ENCODE measurements around the gene EXPH5.
"Not testable (repeated sequence)": the region's sequence is repeated elsewhere in the genome, so short reads cannot be mapped to it uniquely, and the experiment has no call there.

The EXPH5 gene

DNA sequence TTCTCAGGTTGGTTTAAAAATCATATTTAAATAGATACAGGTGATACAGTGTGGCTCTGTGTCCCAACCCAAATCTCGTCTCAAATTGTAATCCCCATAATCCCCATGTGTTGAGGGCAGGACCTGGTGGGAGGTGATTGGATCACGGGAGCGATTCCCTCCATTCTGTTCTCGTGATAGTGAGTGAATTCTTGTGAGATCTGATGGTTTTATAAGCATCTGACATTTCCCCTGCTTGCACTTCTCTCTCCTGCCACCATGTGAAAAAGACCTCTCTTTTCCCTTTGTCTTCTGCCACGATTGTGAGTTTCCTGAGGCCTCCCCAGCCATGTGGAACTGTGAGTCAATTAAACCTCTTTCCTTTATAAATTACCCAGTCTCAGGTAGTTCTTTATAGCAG is 9.2 kb upstream of the EXPH5 start:
- intact Hi-C loops (cut with DNase I); DNase-seq: not testable (repeated sequence)

DNA sequence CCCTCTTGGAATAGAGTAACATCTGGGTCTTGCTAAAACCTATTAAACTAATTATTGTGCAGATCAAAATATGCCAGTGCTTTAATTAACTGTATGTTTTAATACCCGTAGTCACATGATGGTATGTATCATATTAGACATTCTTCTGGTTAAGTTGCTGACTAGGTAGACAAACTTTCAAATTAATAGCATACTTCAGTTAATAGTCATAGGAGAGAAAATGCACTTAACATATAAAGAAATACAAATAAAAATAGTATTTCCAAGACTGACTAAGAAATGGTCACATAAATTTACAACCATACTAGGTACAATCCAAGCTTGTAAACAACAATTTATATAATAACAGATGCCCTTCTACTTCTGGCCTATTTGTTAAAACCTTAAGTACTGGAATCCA is 7.6 kb upstream of the EXPH5 start:
- no peak for DNase-seq
- intact Hi-C loops (cut with DNase I) = no loop called here

DNA sequence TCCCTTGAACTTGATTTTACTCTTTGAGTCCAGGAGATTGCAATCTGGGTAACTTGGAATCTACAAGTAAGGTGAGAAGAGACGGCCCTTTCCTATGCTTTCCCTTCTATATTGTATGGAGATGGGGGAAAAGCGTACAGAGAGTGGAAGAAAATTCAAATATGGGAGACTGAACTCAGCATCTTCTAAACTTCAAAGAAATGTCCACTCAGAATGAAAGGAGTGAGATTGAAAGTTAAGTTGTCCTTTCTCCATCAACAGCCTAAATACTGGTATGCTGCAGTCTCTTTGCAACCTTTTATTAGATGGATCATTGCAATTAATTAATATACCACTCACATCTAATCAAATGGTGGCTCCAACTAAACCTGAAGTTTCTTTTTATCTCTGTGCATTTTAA is 6.4 kb upstream of the EXPH5 start:
- intact Hi-C loops (cut with DNase I) = no loop called here
- DNase-seq = no peak

DNA sequence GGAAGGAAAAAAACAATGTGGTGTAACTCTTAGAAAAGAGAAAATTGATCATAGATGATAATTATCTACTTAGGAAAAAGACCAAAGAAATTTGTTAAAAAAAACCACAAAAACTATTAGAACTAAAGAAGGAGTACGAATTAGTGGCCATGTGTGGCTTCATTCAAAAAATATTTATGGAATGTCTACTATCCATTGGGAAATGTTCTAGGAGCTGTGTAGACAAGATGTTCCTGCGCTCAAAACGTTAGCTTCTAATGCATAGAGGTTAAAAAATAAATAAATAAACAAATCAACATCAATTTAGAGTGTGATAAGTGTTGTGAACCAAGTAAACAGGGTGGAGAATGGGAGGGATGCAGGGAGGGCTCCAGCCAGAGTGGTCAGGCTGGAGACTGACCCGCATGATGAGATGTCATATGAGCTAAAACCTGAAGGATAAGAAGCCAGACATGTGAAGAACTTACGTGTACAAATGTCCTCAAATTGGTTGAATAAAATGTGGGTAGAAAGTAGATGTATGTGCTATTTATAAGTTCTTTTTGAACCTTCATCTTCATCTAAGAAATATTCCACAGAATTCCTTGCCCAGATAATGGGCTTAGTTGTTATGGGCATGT is 4.3 kb upstream of the EXPH5 start:
- DNase-seq = no peak
- intact Hi-C loops (cut with DNase I) = no loop called here

DNA sequence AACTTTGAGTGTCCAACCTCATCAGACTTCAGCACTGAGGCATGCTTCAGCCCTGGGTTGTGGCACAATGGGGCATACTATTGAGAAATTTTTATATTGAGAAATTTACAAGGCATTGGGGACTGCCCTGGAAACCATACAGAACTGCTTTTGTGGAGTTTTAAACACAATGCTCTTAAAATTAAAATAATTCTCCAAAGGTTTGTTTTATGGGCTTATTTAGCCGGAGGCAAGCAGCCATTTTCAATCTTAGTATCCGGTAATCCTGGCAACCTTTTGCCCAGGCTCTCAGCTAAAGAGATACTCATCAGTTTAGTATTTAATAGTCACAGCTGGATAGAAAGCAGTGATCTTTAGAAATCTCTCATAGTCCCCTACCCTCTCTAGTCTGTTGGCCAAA is 3.1 kb upstream of the EXPH5 start:
- intact Hi-C loops (cut with DNase I) = no loop called here

DNA sequence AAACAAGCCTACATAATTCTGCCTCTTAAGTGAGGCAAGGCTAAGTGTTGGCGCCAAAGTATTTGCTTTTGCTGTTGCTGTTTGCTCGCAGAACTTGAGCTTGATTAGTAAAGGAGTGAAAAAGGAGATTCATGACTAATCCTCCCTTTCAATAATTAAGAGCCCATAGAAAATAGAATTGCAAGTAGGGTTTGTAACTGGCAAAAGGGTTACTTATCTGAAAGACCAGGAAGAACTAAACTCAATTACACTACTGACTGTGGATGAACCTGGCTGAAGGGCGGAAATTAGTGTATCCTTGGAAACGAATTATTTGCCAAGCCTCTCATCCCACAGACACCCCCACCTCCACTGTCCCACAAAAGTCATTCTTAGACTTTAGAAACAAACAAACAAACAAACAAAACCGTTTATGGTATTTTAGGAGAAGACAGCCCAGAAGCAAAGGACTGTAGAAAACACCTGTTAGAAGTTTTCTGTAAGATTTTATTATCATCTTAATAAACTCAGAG is 411 bp upstream of the EXPH5 start:
- intact Hi-C loops (cut with DNase I) = no loop called here
- no peak for DNase-seq

More for the DNA sequence above, 3.1 kb upstream of the EXPH5 start:
- DNase-seq = no peak

DNA sequence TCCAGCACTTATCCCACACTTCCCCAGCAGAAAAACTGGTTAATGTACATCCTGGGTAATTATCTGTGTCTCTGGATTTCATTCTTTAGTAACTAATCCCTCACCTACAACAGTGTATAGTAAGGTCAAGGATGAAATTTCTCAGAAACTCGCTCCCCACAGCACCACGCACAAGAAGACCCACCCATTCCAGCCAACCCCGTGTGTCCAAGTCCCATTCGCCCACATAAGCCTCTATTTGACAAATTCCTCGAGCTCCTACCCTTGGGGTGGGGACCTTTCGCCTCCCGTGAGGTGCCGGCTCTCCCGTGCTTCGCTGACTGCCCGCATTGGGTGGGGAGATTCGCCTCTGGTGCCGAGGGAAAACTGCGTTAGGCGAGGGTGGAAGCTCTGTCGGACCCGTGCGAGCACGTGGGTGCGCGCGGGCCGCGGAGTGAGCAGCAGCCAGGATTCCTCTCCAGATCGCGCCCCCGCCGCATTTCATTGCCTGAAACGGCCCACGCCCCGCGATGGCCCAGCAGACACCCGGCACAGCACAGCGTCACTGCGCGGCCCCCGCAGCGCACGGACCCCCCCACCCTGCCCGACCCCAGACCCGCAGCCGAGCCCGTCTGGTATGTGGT is 866 bp downstream of the EXPH5 start:
- DNase-seq = peak in 9 of 10 donors; percentile 16 to 91 (median 40)
- intact Hi-C loops (cut with DNase I) = no loop called here

DNA sequence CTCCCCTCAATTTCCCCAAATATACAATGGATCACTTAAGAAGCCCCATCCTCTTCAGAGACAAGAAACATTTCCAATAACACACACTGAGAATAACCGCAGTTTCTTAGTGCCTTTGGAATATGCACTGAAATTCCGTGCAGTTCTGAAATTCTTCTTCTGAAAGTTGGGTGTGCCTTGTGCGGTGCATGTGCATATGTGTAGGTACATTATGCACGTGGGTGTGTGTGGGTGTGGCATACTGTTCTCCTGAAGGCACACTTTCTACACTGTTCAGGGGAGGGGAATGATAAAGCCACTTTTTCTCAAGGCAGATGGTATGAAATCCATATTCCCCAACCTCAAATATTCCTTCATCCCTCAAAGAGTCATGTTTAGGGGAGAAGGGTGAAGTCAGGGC is 1.7 kb downstream of the EXPH5 start:
- intact Hi-C loops (cut with DNase I) = no loop called here
- no peak for DNase-seq

DNA sequence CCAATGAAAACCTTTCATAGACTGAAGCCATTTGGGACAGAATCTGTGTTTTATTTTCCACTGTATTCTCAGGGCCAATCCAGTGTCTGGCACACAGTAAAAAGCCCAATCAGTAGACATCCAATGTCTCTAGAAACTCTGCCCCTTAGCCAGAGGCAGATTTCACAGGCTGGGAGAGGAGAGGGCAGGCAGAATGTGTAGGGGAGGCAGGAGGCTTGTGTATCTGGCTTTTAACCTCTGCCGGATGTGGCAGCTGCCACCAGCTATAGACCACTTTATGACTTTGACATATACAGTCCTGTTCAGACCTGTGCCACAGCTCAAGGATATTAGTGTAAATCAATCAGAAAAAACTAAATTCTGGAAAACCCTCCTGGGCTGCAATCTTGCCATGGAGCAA is 4.4 kb downstream of the EXPH5 start:
- intact Hi-C loops (cut with DNase I) = no loop called here
- no peak for DNase-seq

DNA sequence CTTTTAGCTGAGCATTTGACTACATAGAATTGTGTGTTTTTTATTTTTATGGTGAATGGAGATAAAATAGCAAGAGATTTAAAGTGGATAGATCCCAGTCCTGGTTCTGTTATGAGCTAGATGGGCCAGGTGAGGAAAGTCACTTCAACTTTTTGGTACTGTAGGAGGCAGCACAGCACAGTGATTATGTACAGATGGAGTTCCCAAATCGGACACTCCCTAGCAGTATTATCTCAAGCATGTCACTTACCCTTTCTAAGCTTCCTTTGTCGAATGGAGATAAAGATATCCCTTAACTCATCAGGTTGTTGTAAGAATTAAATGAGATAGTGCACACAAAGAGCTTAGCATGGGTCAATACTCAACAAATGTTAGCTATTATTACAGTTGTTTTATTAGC is 5.3 kb downstream of the EXPH5 start:
- intact Hi-C loops (cut with DNase I) = no loop called here
- no peak for DNase-seq

DNA sequence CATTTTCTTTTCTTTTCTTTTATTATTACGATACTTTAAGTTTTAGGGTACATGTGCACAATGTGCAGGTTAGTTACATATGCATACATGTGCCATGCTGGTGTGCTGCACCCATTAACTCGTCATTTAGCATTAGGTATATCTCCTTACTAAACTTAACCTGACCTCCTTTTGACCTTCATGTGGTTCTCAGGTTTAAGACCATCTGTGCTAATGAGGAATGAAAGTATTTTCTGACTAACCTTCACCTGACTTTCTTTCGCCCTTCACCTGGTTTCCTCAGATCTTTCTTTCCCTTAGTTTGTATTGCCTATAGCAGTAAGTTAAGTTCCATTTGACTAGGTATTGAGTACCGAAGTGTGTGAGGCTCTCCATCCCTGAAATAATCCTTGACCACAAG is 6.5 kb downstream of the EXPH5 start:
- intact Hi-C loops (cut with DNase I) = no loop called here
- DNase-seq = no peak

DNA sequence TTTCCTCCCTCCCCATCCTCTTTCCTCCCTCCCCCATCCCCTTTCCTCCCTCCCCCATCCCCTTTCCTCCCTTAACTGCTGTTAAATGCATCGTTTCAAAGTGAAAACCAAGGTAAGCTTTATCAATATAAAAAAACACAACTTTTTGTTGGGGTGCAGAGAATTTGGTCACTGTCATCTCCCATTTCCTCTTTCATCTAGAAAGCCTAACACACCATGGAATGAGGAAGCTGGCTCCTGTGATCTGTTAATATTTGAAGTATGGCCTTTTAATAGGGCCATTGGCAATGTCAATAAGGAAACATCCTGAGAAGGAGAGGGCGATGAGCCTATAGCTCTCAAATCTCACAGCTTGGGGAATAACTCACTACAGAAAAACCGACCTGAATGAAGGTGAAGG is 7.0 kb downstream of the EXPH5 start:
- intact Hi-C loops (cut with DNase I) = no loop called here
- DNase-seq = no peak

DNA sequence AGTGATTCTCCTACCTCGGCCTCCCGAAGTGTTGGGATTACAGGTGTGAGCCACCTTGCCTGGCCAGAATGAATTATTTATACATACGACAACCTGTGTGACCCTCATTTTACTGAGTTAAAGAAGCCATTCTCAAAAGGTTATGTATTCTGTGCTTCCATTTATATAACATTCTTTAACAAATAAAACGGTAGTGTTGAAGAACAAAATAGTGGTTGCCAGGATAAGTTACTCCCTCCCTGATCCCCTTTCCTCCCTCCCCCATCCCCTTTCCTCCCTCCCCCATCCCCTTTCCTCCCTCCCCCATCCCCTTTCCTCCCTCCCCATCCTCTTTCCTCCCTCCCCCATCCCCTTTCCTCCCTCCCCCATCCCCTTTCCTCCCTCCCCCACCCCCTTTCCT is 7.4 kb downstream of the EXPH5 start:
- DNase-seq; intact Hi-C loops (cut with DNase I): not testable (repeated sequence)

DNA sequence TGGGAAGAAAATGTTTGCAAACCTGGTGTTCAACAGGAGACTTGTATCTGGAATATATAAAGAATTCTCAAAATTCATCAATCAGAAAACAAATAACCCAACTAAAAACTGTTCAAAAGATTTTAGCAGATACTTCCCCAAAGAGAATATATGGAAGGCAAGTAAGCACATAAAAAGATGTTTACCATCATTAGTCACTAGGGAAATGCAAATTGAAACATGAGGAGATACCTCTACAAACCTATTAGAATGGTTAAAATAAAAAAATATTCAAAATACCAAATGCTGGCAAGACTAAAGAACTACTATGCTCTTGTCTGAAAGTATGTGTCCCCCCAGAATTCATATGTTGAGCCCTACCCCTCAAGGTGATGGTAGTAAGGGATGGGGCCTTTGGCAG is 8.6 kb downstream of the EXPH5 start:
- DNase-seq = no peak
- intact Hi-C loops (cut with DNase I) = no loop called here

DNA sequence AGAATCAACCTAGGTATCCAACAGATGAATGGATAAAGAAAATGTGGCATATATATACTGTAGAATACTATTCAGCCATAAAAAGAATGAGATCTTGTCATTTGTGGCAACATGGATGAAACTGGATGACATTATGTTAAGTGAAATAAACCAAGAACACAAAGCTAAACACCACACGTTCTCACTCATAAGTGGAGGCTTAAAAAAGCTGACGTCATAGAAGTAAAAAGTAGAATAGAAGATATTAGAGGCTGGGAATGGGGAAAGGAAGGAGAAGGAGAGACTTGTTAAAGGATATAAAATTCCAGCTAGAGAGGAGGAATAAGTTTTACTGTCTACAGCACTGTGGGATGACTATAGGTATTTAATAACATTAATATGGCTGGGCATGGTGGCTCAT is 12.9 kb downstream of the EXPH5 start:
- DNase-seq = no peak
- intact Hi-C loops (cut with DNase I) = no loop called here

DNA sequence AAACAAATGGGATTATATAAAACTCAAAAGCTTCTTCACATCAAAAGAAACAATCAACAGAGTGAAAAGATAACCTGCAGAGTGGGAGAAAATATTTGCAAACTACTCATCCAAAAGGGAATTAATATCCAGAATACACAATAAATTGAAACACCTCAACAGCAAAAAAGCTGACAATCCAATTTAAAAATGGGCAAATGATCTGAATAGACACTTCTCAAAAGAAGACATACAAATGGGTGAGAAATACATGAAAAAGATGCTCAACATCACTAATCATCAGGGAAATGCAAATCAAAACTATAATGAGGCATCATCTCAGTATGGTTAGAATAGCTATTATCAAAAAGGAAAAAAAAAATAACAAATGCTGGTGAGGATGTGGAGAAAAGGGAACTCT is 13.5 kb downstream of the EXPH5 start:
- intact Hi-C loops (cut with DNase I) = no loop called here
- no peak for DNase-seq

DNA sequence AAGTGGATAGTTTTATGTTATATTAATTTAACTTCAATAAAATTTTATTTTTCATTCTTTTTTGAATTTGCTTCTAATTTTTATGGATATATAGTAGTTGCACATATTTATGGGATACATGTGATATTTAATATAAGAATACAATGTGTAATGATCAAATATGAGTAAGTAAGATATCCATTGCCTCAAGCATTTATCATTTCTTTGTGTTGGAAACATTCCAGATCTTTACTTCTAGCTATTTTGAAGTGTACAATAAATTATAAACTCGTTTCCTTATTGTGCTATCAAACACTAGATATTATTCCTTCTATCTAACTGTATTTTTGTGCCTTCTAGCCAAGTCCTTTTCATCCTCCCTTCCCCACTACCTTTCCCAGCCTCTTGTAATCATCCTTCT is 17.0 kb downstream of the EXPH5 start:
- intact Hi-C loops (cut with DNase I) = no loop called here
- DNase-seq = no peak

DNA sequence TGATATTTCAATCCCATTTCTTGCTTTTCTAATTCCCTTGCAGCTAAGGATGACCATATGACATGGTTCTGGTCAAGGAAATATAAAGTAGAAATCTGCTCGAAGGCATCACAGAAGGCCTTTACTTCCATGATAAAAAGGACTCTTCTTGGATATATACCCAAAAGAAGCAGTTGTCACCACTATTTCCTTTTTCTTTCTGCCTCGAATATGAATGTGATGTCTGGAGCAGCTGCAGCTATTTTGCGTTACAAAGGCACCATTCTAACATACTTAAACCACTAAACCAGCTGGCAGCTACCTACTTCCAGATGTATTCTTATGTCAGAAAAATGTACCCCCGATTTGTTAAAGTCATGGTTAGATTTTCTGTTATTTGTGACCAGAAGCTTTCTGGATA is 18.9 kb downstream of the EXPH5 start:
- intact Hi-C loops (cut with DNase I) = no loop called here

DNA sequence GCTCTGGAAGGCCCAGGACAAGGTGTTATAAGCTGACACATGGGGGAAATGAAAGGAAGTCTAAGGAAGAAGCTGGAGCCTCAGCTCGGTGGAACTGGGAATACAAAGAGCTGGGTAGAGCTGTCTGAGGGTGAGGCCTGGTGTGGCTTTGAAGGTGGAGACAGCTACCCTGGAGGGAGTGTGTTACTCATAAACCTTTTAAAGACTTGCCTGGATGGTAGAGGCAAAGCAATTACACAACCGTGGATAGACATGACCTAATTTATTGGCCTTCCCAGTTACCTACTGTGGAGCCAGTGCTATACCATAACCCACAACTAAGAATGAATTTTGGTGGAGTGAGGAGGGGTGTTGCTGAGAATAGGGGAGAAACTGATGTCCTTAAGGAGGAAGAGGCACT is 22.6 kb downstream of the EXPH5 start:
- no peak for DNase-seq
- intact Hi-C loops (cut with DNase I) = no loop called here

More for the DNA sequence above, 18.9 kb downstream of the EXPH5 start:
- DNase-seq = no peak

DNA sequence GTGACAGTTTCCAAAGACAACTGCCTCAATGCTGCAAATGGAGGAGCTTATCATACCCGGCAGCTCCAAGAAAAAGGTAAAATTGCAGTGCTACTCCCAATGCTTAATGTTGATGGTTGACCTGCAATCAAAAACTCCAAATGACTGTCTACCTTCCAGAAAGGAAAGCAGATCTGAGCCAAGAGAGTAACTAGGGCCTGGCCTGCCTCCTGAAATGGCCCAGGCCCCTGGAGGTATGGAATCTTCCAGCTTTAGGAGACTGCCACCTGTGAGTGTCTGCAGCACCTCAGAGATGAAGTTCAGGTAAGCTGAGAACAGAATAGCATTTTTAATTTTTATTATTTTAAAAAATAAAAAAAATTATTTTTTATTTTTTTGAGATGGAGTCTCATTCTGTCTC is 23.7 kb downstream of the EXPH5 start:
- intact Hi-C loops (cut with DNase I) = no loop called here
- no peak for DNase-seq

DNA sequence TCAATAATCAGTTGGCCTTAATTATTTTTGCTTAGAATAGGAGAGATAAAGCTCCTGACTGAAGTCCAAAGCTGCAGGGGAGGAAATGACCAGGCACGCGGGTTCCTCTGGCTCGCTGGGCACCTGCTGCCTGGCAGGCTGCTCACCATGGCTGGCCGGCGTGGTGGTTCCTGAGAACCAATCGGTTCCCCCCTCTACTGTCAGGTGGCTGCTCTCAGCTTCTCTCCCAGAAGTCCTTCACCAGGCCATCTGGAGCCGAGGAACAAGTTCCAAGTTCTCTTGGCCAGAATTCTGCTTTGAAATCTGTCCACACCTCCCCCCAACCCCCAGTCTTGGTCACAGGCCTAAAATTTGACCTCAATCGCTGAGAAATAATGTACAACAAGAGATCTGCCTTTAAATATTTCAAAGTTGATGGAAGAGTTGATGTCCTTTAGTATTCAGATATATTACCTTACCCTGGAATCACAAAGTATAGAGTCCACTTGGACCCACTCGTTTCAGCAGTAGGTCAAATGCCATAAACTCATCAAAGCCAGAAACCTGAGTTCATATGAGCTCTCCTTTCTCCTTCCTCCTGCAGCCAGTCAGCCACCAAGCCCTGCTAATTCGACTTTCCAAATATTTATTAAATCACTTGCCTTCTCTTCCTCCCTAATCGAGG is 25.2 kb downstream of the EXPH5 start:
- intact Hi-C loops (cut with DNase I) = no loop called here
- peak in 7 of 10 donors; percentile 8 to 81 (median 17) for DNase-seq

DNA sequence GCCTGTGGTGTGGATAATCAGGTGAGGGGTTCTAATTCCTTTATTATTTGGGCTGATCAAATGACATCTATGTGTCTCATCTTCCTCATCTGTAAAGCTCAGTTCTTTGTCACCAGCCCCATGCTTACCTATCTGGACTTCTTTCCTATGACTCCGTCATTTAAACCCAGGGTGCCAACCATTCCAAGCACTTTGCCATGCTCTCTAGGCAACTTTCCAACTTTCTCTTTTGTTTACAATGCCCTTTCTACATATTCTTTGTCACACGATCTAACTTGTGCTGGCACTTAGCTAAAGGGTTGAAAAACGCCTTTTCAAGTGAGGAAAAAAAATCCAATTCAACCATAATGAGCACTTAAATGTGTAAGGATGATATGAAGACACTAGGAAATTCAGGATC is 27.9 kb downstream of the EXPH5 start:
- intact Hi-C loops (cut with DNase I) = no loop called here
- no peak for DNase-seq

All from posterior cingulate gyrus (tissue), 11 donors.